ENCODE data around the gene ARVCF. TPM values are rescaled to one million over a fixed set of nuclear protein-coding genes. Genes with fewer than 3 reads are reported as not detected.

ARVCF gene
- total and polyA plus RNA-seq, 9 of the 15 experiments (the other 6 are each of a cell fraction or from before 2014, with no cell fraction given): 0.03 to 97.4 (median 15.6) TPM

GRCh38 chr22:19981171-19981960 is 35.3 kb downstream of the ARVCF start (continued):
- peak in 2 of 3 experiments; percentile 1 to 17; a peak in 2 of 6 replicates for TF ChIP-seq CTCF (IDR thresholded peaks at IDR 0.05 in 2 of 3, conservative IDR thresholded peaks at IDR 0.05 in 1 of 3; ENCODE audit: insufficient read depth in 2 of 3, low read depth in 1 of 3, low read length in 3 of 3)
- no peak for TF ChIP-seq BDP1 (IDR thresholded peaks at IDR 0.05; ENCODE audit: insufficient read depth, insufficient read length)
- no peak for TF ChIP-seq CBX2 (IDR thresholded peaks at IDR 0.05; ENCODE audit: insufficient read depth, low read length, poor library complexity, severe bottlenecking)
- TF ChIP-seq RBM39 (optimal IDR thresholded peaks at IDR 0.05; ENCODE audit: low read depth, low read length): no peak
- no peak for TF ChIP-seq MEF2D (tag; conservative IDR thresholded peaks at IDR 0.05; ENCODE audit: low read depth)
- TF ChIP-seq SIRT6 (IDR thresholded peaks at IDR 0.05; ENCODE audit: low read depth, low read length): no peak
- no peak for TF ChIP-seq ETV1 (tag; conservative IDR thresholded peaks at IDR 0.05; ENCODE audit: low read depth)
- no peak for TF ChIP-seq POU5F1 (IDR thresholded peaks at IDR 0.05; ENCODE audit: borderline replicate concordance, low read depth, low read length, partially characterized antibody)
- TF ChIP-seq NFRKB (IDR thresholded peaks at IDR 0.05; ENCODE audit: low read depth): no peak
- no peak for TF ChIP-seq MCM5 (IDR thresholded peaks at IDR 0.05; ENCODE audit: low read depth)
- TF ChIP-seq ZNF518B (CRISPR knock-in tag; IDR thresholded peaks at IDR 0.05): no peak
- no peak for TF ChIP-seq MECOM (CRISPR knock-in tag; IDR thresholded peaks at IDR 0.05)
- no peak for TF ChIP-seq SREBF1 (IDR thresholded peaks at IDR 0.05; ENCODE audit: borderline replicate concordance, low read depth, low read length)
- TF ChIP-seq DPF2 (IDR thresholded peaks at IDR 0.05): no peak
- TF ChIP-seq PPARD (CRISPR knock-in tag; IDR thresholded peaks at IDR 0.05): 0 out of 2 replicates have a peak, but pooled peaks have one; percentile 35
- 0 out of 2 replicates have a peak, but pooled peaks have one; percentile 68 for TF ChIP-seq ERF (CRISPR knock-in tag; IDR thresholded peaks at IDR 0.05)
- no peak for TF ChIP-seq CXXC5 (CRISPR knock-in tag; IDR thresholded peaks at IDR 0.05)
- no peak for TF ChIP-seq ZNF644 (tag; IDR thresholded peaks at IDR 0.05; ENCODE audit: low read depth)
- no peak for TF ChIP-seq ZBTB26 (CRISPR knock-in tag; IDR thresholded peaks at IDR 0.05)
- TF ChIP-seq CBX1 (IDR thresholded peaks at IDR 0.05; ENCODE audit: low read depth): no peak
- no peak for TF ChIP-seq MYC (IDR thresholded peaks at IDR 0.05; ENCODE audit: low read depth, low read length)
- TF ChIP-seq MYC (CRISPR knock-in tag; IDR thresholded peaks at IDR 0.05; ENCODE audit: borderline replicate concordance, low read depth): no peak
- no peak for TF ChIP-seq FOXP1 (CRISPR knock-in tag; IDR thresholded peaks at IDR 0.05)

Data from K562 (cell line).